ENCODE measurements around the gene KRTAP29-1. TPM values are rescaled to one million over a fixed set of nuclear protein-coding genes. Genes with fewer than 3 reads are reported as not detected.

KRTAP29-1 gene
- total and polyA plus RNA-seq, 10 donors: not detected

DNA sequence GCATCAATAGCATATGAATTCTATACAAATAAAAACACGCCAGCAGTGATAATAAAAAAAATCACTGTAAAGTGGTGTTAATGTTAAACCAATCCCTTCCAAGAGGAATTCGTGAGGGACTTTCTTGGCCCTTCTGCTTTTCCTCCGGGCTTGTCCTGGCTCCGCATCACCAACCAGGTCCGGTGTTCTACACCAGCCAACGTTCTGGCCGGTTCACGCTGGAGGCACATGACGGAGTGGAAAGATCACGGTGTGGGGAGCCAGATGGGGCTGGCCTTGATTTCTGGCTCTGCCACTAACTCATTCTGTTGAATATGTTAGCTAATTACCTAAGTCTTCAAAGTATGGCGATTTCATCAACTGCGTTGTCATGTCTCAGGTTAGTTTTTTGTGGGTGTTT lies 1.4 kb upstream of the KRTAP29-1 start:
- no peak overlapping the region for H3K4me3 ChIP-seq
- no peaks in the 10 kb centered on the region for H3K36me3 ChIP-seq
- no peaks in the 10 kb centered on the region for H3K27me3 ChIP-seq (replicated peaks in 1 of 7)
- 87 to 90% (median 88%) methylated on average over 12 of the region's 12 CpGs for WGBS, 5 donors
- H3K27ac ChIP-seq: no peak overlapping the region
- intact Hi-C loops (cut with DNase I; ENCODE audit: low total_unique reads): no loop called here
- DNase-seq: no peak
- H3K9me3 ChIP-seq: no peaks in the 10 kb centered on the region
- peaks cover 6 to 36% (median 25%) of the 10 kb centered on the region in 6 donors for H3K4me1 ChIP-seq
- TF ChIP-seq POLR2A (IDR thresholded peaks at IDR 0.05) (no peak), POLR2AphosphoS5 (IDR thresholded peaks at IDR 0.05) (no peak)
- TF ChIP-seq, protein P1, sequence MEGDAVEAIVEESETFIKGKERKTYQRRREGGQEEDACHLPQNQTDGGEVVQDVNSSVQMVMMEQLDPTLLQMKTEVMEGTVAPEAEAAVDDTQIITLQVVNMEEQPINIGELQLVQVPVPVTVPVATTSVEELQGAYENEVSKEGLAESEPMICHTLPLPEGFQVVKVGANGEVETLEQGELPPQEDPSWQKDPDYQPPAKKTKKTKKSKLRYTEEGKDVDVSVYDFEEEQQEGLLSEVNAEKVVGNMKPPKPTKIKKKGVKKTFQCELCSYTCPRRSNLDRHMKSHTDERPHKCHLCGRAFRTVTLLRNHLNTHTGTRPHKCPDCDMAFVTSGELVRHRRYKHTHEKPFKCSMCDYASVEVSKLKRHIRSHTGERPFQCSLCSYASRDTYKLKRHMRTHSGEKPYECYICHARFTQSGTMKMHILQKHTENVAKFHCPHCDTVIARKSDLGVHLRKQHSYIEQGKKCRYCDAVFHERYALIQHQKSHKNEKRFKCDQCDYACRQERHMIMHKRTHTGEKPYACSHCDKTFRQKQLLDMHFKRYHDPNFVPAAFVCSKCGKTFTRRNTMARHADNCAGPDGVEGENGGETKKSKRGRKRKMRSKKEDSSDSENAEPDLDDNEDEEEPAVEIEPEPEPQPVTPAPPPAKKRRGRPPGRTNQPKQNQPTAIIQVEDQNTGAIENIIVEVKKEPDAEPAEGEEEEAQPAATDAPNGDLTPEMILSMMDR (IDR thresholded peaks at IDR 0.05 in 8 of 11, conservative IDR thresholded peaks at IDR 0.05 in 3 of 11): no peak

DNA sequence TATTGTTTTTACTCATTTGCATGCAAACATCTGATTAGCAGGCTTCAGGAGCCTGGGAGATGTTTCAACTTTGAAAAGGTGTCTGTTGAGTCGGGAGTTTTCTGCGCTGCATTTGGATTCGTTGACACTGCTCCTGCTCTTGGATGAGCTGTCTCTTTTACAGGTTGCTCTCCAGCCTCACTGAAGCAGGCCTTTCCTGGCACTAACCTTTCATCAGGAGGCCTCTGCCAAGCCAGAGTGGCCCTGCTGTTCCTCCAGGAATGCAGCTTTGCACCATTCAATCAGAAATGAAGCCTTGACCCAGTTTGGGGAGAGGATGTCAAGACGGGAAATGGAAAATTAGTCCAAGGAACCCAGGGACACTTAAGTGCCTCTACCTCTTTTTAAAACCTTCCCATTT lies 330 bp upstream of the KRTAP29-1 start:
- intact Hi-C loops (cut with DNase I; ENCODE audit: low total_unique reads): no loop called here
- no peak overlapping the region for H3K27ac ChIP-seq
- DNase-seq: no peak
- TF ChIP-seq, protein P1 (IDR thresholded peaks at IDR 0.05 in 8 of 11, conservative IDR thresholded peaks at IDR 0.05 in 3 of 11): no peak
- no peak for TF ChIP-seq POLR2A (IDR thresholded peaks at IDR 0.05)
- no peak for TF ChIP-seq POLR2AphosphoS5 (IDR thresholded peaks at IDR 0.05)
- H3K4me1 ChIP-seq: peaks cover 3 to 25% (median 14%) of the 10 kb centered on the region in 6 donors
- H3K4me3 ChIP-seq: no peak overlapping the region
- H3K27me3 ChIP-seq (replicated peaks in 1 of 7): no peaks in the 10 kb centered on the region
- 85 to 93% (median 88%) methylated on average over 4 of the region's 4 CpGs for WGBS, 5 donors
- H3K36me3 ChIP-seq: no peaks in the 10 kb centered on the region
- no peaks in the 10 kb centered on the region for H3K9me3 ChIP-seq

DNA sequence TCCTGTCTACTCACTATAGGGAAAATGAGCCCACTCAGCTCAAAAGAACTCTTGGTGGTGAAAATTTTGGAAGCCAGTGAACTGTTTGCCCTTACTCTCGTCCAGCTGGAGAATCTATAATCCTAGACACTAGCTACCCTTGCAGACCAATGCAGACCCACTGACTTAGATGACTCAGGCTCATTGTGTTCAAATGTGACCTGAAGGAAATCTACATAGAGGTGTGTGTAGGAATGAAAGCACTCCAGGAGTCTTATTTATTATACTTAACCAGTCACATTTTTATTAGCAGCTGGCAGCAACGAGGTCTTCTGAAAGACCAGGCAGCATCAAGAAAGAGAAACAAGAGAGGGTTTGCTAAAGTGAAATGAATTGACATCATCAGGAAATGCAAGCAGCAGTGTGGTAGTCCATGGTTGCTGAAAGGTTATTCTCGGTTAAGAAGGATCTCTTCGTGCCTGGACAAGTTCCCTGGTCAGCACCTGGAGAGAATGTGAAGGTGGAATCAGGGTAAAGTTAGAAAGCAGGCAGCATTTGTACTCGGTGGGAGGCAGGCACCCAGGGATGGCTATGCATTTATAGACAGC lies 1.4 kb downstream of the KRTAP29-1 start:
- H3K27ac ChIP-seq: no peak overlapping the region
- no peak for DNase-seq
- no peaks in the 10 kb centered on the region for H3K36me3 ChIP-seq
- no peak overlapping the region for H3K4me3 ChIP-seq
- TF ChIP-seq, protein P1 (IDR thresholded peaks at IDR 0.05 in 8 of 11, conservative IDR thresholded peaks at IDR 0.05 in 3 of 11): no peak
- no peak for TF ChIP-seq POLR2A (IDR thresholded peaks at IDR 0.05)
- TF ChIP-seq POLR2AphosphoS5 (IDR thresholded peaks at IDR 0.05): no peak
- peaks cover 0 to 16% (median 9%) of the 10 kb centered on the region in 6 donors for H3K4me1 ChIP-seq
- WGBS, 5 donors: 60 to 72% (median 66%) methylated on average over 5 of the region's 5 CpGs
- intact Hi-C loops (cut with DNase I; ENCODE audit: low total_unique reads): no loop called here
- H3K9me3 ChIP-seq: no peaks in the 10 kb centered on the region
- H3K27me3 ChIP-seq (replicated peaks in 1 of 7): no peaks in the 10 kb centered on the region

DNA sequence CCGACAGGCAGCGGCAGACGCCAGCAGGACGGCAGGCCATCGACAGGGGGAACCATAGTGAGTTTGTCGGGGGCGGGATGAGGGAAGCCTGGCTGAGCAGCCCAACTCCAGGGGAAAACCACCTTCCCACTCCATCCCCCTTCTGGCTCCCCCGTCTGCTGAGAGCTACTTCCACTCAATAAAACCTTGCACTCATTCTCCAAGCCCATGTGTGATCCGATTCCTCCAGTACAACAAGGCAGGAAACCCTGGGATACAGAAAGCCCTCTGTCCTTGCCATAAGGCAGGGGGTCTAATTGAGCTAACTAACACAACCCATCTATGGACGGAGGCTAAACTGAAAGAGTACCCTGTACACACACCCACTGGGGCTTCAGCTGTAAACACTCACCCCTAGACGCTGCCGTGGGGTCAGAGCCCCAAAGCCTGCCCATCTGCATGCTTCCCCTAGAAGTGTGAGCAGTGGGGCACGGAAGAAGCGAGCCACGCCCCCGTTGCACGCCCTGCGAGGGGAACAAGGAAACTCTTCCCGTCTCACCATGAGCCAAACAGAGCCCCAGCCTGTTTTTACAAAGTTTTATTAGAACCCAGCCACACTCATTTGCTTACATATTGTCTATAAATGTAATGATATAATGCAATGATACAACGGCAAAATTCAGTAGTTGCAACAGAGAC lies 4.1 kb downstream of the KRTAP29-1 start:
- no peak for DNase-seq
- H3K9me3 ChIP-seq: peaks cover 0 to 2% (median 0%) of the 10 kb centered on the region in 8 donors
- H3K4me1 ChIP-seq: peaks cover 0 to 15% (median 8%) of the 10 kb centered on the region in 6 donors
- no peaks in the 10 kb centered on the region for H3K27me3 ChIP-seq (replicated peaks in 1 of 7)
- H3K27ac ChIP-seq: no peak overlapping the region
- intact Hi-C loops (cut with DNase I; ENCODE audit: low total_unique reads): no loop called here
- WGBS, 5 donors: 84 to 90% (median 89%) methylated on average over 19 to 20 of the region's 20 CpGs
- TF ChIP-seq, protein P1 (IDR thresholded peaks at IDR 0.05 in 8 of 11, conservative IDR thresholded peaks at IDR 0.05 in 3 of 11): no peak
- TF ChIP-seq POLR2A (IDR thresholded peaks at IDR 0.05) (no peak), POLR2AphosphoS5 (IDR thresholded peaks at IDR 0.05) (no peak)
- H3K4me3 ChIP-seq: no peak overlapping the region
- H3K36me3 ChIP-seq: no peaks in the 10 kb centered on the region

Data from spleen (tissue), 11 donors.